ENCODE measurements around the gene SFMBT2. TPM values are rescaled to one million over a fixed set of nuclear protein-coding genes. Genes with fewer than 3 reads are reported as not detected.

Gene SFMBT2
- total and polyA plus RNA-seq, 10 of the 15 experiments (the other 5 are each of a cell fraction or from before 2014, with no cell fraction given) = 2.8 to 29.6 (median 15.1) TPM

DNA sequence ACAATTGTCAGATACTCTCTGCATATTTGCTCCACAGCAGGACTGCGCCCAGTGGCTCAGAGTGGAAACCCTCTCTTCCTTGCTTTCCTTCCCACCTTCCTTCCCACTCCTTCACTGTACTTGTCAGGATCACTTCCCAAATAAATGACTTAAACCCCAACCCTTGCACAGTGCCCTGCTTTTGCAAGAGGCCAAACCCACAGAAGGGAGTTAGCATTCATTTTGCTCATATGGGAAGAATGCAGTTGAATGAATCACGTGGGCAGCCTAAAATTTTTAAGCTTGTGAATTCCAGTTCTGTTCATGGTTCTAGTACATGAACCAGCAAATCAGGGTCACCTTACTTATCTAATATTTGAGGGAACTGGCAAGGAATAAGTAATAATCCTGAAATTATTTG, 47.7 kb upstream of the SFMBT2 start:
- Histone ChIP-seq H3K79me2 (ENCODE audit: control insufficient read depth, insufficient read depth, low read length) (no peaks in the 10 kb centered on the region), H4K20me1 (ENCODE audit: control insufficient read depth, insufficient read depth) (no peaks in the 10 kb centered on the region), H3K27ac (ENCODE audit: control insufficient read depth, insufficient read depth) (peak overlapping the region; percentile 61; the same call in 1 of the 2 replicates), H3K4me1 (ENCODE audit: control insufficient read depth, insufficient read depth, low read length) (peaks cover 17% of the 10 kb centered on the region), H3K36me3 (ENCODE audit: control insufficient read depth in 2 of 2, insufficient read depth in 2 of 2, low read length in 1 of 2) (no peaks in the 10 kb centered on the region), H3K9ac (ENCODE audit: control insufficient read depth, insufficient read depth, low read length) (no peak overlapping the region), H3K27me3 (replicated peaks in 1 of 2; ENCODE audit: control insufficient read depth in 2 of 2, insufficient read depth in 2 of 2, low read length in 1 of 2) (no peaks in the 10 kb centered on the region), H3K4me2 (ENCODE audit: control insufficient read depth, insufficient read depth) (no peak overlapping the region), H3K9me3 (replicated peaks; ENCODE audit: control insufficient read depth, insufficient read depth, low read length) (no peaks in the 10 kb centered on the region; the same call in 1 of the 3 replicates), H3K4me3 (no peak overlapping the region), H2AFZ (ENCODE audit: control insufficient read depth, low read depth, low read length) (no peak overlapping the region)
- SMC1A ChIA-PET (ENCODE audit: uncharacterized antibody, unreplicated experiment) = interaction anchor here (1.1 to 4.4 kb wide), 8 partner anchors 11 to 63 kb away, joined by 3 to 14 read pairs (median 8); no protein-coding TSS in a partner anchor
- POLR2A ChIA-PET = interaction anchor here (0.8 to 1.2 kb wide), 2 partner anchors 13 to 34 kb away, joined by 3 to 4 read pairs; no protein-coding TSS in a partner anchor
- DNase-seq (ENCODE audit: low read depth, low spot score) (no peak), FAIRE-seq (peak; percentile 41), ATAC-seq (no peak)
- TF ChIP-seq BMI1 (IDR thresholded peaks at IDR 0.05; ENCODE audit: borderline replicate concordance) (no peak), RAD51 (IDR thresholded peaks at IDR 0.05) (0 out of 2 replicates have a peak, but pooled peaks have one; percentile 19), RB1 (IDR thresholded peaks at IDR 0.05; ENCODE audit: borderline replicate concordance) (no peak)
- intact Hi-C loops (cut with micrococcal nuclease; ENCODE audit: unreplicated experiment) (no loop called here), in situ Hi-C loops (cut with MboI) (no loop called here)
- 93% methylated on average over 2 of the region's 2 CpGs for WGBS (ENCODE audit: insufficient coverage, insufficient replicate concordance, low lambda C conversion rate, missing lambda C conversion rate)
- CTCF ChIA-PET = interaction anchor here (1.0 to 1.7 kb wide), 5 partner anchors 11 to 67 kb away, joined by 3 to 6 read pairs (median 4); no protein-coding TSS in a partner anchor
- RAD21 ChIA-PET (ENCODE audit: unreplicated experiment) = interaction anchor here (1.0 to 1.6 kb wide), 4 partner anchors 11 to 34 kb away, joined by 3 to 5 read pairs (median 4); no protein-coding TSS in a partner anchor
- BruUV-seq (replicated peaks) = no TSS peak

DNA sequence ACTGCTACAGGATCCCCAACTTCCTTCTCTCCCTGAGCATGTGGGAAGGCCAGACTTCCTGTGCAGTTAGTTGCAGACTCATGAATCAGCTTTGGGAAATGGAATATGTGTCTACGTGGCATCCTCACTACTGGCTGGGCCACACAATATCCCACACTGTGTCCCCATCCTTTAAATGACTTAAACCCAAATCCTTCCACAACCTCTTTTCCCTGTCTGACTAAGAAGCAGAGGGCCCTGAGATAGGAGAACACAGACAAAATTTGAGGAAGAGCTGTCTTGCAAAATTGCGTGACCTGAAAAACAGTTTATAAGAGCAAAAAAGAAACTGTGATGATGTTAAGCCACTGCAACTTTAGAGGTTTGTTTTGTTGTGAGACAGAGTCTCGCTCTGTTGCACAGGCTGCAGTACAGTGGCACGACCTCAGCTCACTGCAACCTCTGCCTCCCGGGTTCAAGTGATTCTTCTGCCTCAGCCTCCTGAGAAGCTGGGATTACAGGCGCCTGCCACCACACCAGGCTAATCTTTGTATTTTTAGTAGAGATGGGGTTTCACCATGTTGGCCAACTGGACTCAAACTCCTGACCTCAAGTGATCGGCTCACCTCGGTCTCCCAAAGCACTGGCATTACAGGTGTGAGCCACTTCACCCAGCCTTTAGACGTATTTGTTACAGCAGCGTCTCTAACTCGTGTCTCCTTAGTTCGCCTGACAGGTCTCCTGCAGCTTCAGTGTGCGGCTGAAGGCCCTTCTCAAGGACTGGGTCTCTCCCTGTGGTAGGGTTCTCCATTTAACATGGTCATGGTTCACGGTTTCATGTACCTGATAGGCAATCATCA, 46.9 kb upstream of the SFMBT2 start:
- Histone ChIP-seq H3K9ac (ENCODE audit: control insufficient read depth, insufficient read depth, low read length) (peak overlapping the region; percentile 24; the same call in 1 of the 2 replicates), H3K36me3 (ENCODE audit: control insufficient read depth in 2 of 2, insufficient read depth in 2 of 2, low read length in 1 of 2) (no peaks in the 10 kb centered on the region), H3K79me2 (ENCODE audit: control insufficient read depth, insufficient read depth, low read length) (no peaks in the 10 kb centered on the region), H4K20me1 (ENCODE audit: control insufficient read depth, insufficient read depth) (no peaks in the 10 kb centered on the region), H3K4me3 (peak overlapping the region; percentile 7; the same call in 1 of the 2 replicates), H3K27ac (ENCODE audit: control insufficient read depth, insufficient read depth) (peak overlapping the region; percentile 61), H2AFZ (ENCODE audit: control insufficient read depth, low read depth, low read length) (peak overlapping the region; percentile 22), H3K4me2 (ENCODE audit: control insufficient read depth, insufficient read depth) (peak overlapping the region; percentile 48), H3K27me3 (replicated peaks in 1 of 2; ENCODE audit: control insufficient read depth in 2 of 2, insufficient read depth in 2 of 2, low read length in 1 of 2) (no peaks in the 10 kb centered on the region), H3K9me3 (replicated peaks; ENCODE audit: control insufficient read depth, insufficient read depth, low read length) (no peaks in the 10 kb centered on the region; the same call in 1 of the 3 replicates), H3K4me1 (ENCODE audit: control insufficient read depth, insufficient read depth, low read length) (peaks cover 17% of the 10 kb centered on the region)
- BruUV-seq (replicated peaks) = no TSS peak
- in situ Hi-C loops (cut with MboI) (no loop called here), intact Hi-C loops (cut with micrococcal nuclease; ENCODE audit: unreplicated experiment) (loop anchor here (1.0 kb wide), 1 partner anchor 15 kb away; no protein-coding TSS in a partner anchor)
- ChIA-PET RAD21 (ENCODE audit: unreplicated experiment) (interaction anchor here (0.8 to 1.5 kb wide), 3 partner anchors 12 to 35 kb away, joined by 3 to 4 read pairs (median 4); no protein-coding TSS in a partner anchor), SMC1A (ENCODE audit: uncharacterized antibody, unreplicated experiment) (interaction anchor here (1.1 to 4.4 kb wide), 7 partner anchors 12 to 328 kb away, joined by 3 to 14 read pairs (median 9); no protein-coding TSS in a partner anchor), CTCF (interaction anchor here (1.6 kb wide), 1 partner anchor 13 kb away, joined by 4 read pairs; no protein-coding TSS in a partner anchor), POLR2A (interaction anchor here (0.6 to 0.8 kb wide), 2 partner anchors 13 to 1765 kb away, joined by 3 read pairs; no protein-coding TSS in a partner anchor)
- DNase-seq (ENCODE audit: low read depth, low spot score) = peak; percentile 72
- peak; percentile 70 for FAIRE-seq
- 13% methylated on average over 14 of the region's 14 CpGs for WGBS (ENCODE audit: insufficient coverage, insufficient replicate concordance, low lambda C conversion rate, missing lambda C conversion rate)
- ATAC-seq = peak; percentile 94
- TF ChIP-seq NFIC (IDR thresholded peaks at IDR 0.05; ENCODE audit: low read depth, low read length) (peak; percentile 83), TCF12 (IDR thresholded peaks at IDR 0.05; ENCODE audit: low read depth, low read length) (0 out of 2 replicates have a peak, but pooled peaks have one; percentile 47), RELB (IDR thresholded peaks at IDR 0.05; ENCODE audit: low read depth) (peak; percentile 61), TAF1 (IDR thresholded peaks at IDR 0.05; ENCODE audit: borderline replicate concordance, low read depth, low read length) (peak; percentile 77; the same call in 1 of the 2 replicates), IRF4 (IDR thresholded peaks at IDR 0.05; ENCODE audit: low read depth, low read length) (0 out of 2 replicates have a peak, but pooled peaks have one; percentile 3), CREB1 (IDR thresholded peaks at IDR 0.05; ENCODE audit: low read depth) (peak; percentile 58; the same call in 1 of the 2 replicates), GABPA (IDR thresholded peaks at IDR 0.05; ENCODE audit: low read depth) (0 out of 2 replicates have a peak, but pooled peaks have one; percentile 20), NFYA (IDR thresholded peaks at IDR 0.05; ENCODE audit: borderline replicate concordance, low read depth, low read length) (no peak), PML (IDR thresholded peaks at IDR 0.05; ENCODE audit: low read length) (no peak)
